ENCODE data around the gene NDP. TPM values are rescaled to one million over a fixed set of nuclear protein-coding genes. Genes with fewer than 3 reads are reported as not detected.

NDP gene
- total and polyA plus RNA-seq, 3 donors from 2014 or later: 0.55 to 1.8 (median 1.3) TPM

DNA sequence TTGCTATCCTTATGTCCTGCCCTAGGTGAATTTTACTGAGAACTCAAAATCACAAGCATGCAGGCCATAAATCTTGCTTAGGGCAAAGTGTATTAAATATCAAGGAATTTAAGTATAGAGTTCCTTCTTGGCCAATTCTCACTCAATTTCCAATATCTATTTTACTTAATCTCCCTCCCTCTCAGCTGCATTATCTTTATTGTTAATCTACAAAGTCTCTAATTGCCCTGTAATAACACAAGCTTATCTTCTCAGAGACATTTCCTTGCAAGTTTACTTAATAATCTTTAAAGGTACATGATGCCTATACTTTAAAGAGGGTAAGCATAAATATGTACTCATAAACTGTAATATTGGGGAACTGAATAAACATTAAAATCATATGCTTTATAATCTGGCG lies 64.0 kb downstream of the NDP start:
- H3K9me3 ChIP-seq: no peaks in the 10 kb centered on the region

DNA sequence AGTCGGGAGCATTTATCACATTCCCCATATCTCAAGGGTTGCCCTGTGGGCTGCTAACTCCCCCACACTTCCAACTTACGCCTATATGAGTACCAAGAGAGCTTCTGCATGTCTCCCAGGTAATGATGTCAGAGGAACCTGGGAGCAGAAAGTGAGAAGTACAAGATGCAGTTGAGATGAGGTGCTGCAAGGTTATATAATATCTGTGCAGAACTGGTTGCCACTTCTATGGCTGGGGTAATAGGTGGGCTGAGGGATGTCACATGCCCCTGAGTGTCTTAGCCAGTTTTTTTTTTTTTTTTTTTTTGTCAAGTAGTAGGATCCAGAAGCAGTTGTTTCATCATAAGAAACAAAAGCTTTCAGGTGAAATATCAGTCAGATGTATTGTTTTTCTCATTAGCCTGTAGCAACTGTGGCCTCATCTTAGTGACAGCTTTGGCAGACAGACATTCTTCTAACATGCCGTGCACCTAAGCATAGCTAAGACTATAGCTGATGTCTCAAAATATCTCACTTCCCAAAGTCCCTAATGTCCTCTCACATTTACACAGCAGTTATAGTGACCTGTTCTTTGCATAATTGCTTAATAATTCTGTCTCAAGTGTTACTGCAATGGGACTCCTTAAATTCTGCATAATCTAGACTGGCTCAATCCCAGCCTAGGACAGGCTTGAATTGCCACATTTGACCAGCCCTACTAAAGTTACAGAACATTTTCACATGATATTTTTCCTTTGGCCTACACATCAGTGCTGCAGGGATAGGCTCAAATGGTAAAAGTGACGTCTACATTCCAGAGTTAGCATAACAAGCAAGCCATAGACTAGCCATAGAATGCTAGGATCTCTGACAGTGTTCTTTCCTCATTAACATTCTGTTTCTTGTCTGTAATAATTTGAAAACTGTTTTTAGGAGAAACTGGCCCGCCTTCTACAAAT lies 73.0 kb downstream of the NDP start:
- intact Hi-C loops (cut with DNase I; ENCODE audit: low total_unique reads): no loop called here
- no peaks in the 10 kb centered on the region for H3K4me1 ChIP-seq
- no peak overlapping the region for H3K27ac ChIP-seq
- no peaks in the 10 kb centered on the region for H3K27me3 ChIP-seq
- 84 to 98% methylated on average over 4 to 5 of the region's 5 CpGs for WGBS, 2 donors
- DNase-seq: no peak
- TF ChIP-seq POLR2A (IDR thresholded peaks at IDR 0.05): no peak
- TF ChIP-seq, protein P1, sequence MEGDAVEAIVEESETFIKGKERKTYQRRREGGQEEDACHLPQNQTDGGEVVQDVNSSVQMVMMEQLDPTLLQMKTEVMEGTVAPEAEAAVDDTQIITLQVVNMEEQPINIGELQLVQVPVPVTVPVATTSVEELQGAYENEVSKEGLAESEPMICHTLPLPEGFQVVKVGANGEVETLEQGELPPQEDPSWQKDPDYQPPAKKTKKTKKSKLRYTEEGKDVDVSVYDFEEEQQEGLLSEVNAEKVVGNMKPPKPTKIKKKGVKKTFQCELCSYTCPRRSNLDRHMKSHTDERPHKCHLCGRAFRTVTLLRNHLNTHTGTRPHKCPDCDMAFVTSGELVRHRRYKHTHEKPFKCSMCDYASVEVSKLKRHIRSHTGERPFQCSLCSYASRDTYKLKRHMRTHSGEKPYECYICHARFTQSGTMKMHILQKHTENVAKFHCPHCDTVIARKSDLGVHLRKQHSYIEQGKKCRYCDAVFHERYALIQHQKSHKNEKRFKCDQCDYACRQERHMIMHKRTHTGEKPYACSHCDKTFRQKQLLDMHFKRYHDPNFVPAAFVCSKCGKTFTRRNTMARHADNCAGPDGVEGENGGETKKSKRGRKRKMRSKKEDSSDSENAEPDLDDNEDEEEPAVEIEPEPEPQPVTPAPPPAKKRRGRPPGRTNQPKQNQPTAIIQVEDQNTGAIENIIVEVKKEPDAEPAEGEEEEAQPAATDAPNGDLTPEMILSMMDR (IDR thresholded peaks at IDR 0.05): no peak
- H3K36me3 ChIP-seq (ENCODE audit: low read depth, missing control alignments): no peaks in the 10 kb centered on the region
- H3K9me3 ChIP-seq: no peaks in the 10 kb centered on the region
- H3K4me3 ChIP-seq: no peak overlapping the region

More for the DNA sequence above, 64.0 kb downstream of the NDP start:
- Histone ChIP-seq H3K27me3 (no peaks in the 10 kb centered on the region), H3K27ac (no peak overlapping the region), H3K4me3 (no peak overlapping the region), H3K36me3 (ENCODE audit: low read depth, missing control alignments) (no peaks in the 10 kb centered on the region), H3K4me1 (no peaks in the 10 kb centered on the region)
- 95 to 100% methylated on average over 1 of the region's 1 CpG for WGBS, 2 donors
- TF ChIP-seq, protein P1 (IDR thresholded peaks at IDR 0.05): no peak
- TF ChIP-seq POLR2A (IDR thresholded peaks at IDR 0.05): no peak
- intact Hi-C loops (cut with DNase I; ENCODE audit: low total_unique reads): no loop called here
- no peak for DNase-seq

Other genes starting within 250 kb of the NDP start
- 10 to 100 TPM in 1 of 2 donors, 1 to 10 TPM in 1; 9.2 to 12.8 TPM for gene MAOB, start 90.9 kb downstream of the NDP start, total RNA-seq
- gene MAOB, start 90.9 kb downstream of the NDP start, polyA plus RNA-seq (ENCODE audit: insufficient read depth, low read depth, low replicate concordance): 32.8 TPM